Measurements from ENCODE around the gene SNX24.
A peak's percentile ranks its signal among the peaks of the same experiment; 100 is the strongest.

- TF ChIP-seq, protein P1, sequence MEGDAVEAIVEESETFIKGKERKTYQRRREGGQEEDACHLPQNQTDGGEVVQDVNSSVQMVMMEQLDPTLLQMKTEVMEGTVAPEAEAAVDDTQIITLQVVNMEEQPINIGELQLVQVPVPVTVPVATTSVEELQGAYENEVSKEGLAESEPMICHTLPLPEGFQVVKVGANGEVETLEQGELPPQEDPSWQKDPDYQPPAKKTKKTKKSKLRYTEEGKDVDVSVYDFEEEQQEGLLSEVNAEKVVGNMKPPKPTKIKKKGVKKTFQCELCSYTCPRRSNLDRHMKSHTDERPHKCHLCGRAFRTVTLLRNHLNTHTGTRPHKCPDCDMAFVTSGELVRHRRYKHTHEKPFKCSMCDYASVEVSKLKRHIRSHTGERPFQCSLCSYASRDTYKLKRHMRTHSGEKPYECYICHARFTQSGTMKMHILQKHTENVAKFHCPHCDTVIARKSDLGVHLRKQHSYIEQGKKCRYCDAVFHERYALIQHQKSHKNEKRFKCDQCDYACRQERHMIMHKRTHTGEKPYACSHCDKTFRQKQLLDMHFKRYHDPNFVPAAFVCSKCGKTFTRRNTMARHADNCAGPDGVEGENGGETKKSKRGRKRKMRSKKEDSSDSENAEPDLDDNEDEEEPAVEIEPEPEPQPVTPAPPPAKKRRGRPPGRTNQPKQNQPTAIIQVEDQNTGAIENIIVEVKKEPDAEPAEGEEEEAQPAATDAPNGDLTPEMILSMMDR (conservative IDR thresholded peaks at IDR 0.05 in 1 of 2, IDR thresholded peaks at IDR 0.05 in 1 of 2; ENCODE audit: low read depth in 1 of 2, low read length in 2 of 2) = peak in 1 of 2 donors; percentile 8
- TF ChIP-seq EZH2 (IDR thresholded peaks at IDR 0.05; ENCODE audit: low read length, missing control alignments) = no peak
Measured at GRCh38 chr5:122908662-122909061, 63.2 kb downstream of the SNX24 start.
